ENCODE results near the gene LRWD1. TPM values are rescaled to one million over a fixed set of nuclear protein-coding genes. Genes with fewer than 3 reads are reported as not detected.
"Not testable (repeated sequence)": the region's sequence is repeated elsewhere in the genome, so short reads cannot be mapped to it uniquely, and the experiment has no call there.

The LRWD1 gene
- polyA plus RNA-seq, 2 of the 4 experiments (the other 2 are of a cell fraction), result 10.7 to 28.1 TPM

DNA sequence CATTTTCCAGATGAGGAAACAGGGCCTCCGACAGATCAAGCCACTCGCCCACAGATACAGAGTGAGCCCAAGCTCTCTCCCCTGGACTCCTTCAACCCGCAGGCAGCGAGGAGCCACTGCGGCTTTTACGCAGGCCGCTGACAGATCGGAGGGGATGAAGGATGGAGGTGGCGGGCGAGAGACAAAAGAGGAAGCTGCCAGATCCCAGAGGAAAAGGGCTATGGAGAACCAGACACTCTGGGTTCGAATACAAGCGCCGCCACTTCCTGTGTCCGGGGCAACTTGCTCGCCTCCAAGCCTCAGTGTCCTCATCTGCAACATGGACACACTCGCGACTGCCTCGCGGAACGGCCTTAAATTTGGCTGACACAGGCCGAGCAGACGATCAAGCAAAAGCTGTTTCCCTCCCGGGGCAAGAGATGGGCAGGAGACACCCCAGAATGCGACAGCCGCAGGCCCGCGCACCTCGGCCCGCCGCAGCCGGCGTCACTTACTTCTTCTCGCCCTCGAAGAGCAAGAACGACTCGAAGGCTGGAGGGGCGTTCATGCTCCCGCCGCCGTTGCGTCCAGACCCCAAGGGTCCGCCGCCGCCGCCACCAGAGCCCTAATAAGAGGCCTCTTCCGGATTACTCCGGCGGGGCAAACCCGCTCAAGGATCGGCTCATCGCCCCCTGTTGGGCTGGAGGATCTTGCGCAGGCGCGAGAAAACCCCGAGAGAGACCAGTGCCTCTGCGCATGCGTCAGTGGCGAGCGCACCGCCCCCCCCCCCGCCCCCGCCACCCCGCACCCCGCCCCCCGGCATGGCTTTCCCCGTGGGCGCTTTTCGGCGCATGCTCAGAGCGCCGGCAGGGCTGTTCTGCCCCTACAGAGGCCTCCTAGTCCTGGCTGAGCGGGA is 13.8 kb downstream of the LRWD1 start, which contains the start of gene POLR2J:
TSS of gene POLR2J (minus strand) at position 609 of the 895 bp plus-strand sequence. CDS start at position 547, 62 bp downstream.
- H3K4me1 ChIP-seq, FAIRE-seq, H3K9me3 ChIP-seq, POLR2A ChIA-PET: not testable (repeated sequence)
- H3K27ac ChIP-seq, result peak within 1 kb of the TSS; percentile 55 to 66; a peak in 4 of 6 replicates
- H3K4me3 ChIP-seq, result peak within 1 kb of the TSS; percentile 44
- ATAC-seq (peak; percentile 72 to 88), DNase-seq (ENCODE audit: low read depth in 1 of 2, low spot score in 1 of 2) (peak in 1 of 2 experiments; percentile 86)
- peak within 1 kb of the TSS; percentile 53; the same call in 2 of the 3 replicates for H3K4me2 ChIP-seq
- 0% methylated on average over 9 of the region's 72 CpGs for WGBS (ENCODE audit: missing lambda C conversion rate)
- CTCF ChIA-PET, result interaction anchor here (1.6 kb wide), 1 partner anchor 12 kb away, joined by 6 read pairs; no protein-coding TSS in a partner anchor
- TF ChIP-seq KDM5A (IDR thresholded peaks at IDR 0.05), result peak; percentile 47
- 0 out of 5 replicates have a peak, but pooled peaks of 1 of the 2 experiments have one; percentile 30 for TF ChIP-seq JUN (IDR thresholded peaks at IDR 0.05)
- TF ChIP-seq, protein P1, sequence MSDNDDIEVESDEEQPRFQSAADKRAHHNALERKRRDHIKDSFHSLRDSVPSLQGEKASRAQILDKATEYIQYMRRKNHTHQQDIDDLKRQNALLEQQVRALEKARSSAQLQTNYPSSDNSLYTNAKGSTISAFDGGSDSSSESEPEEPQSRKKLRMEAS (IDR thresholded peaks at IDR 0.05), result 0 out of 2 replicates have a peak, but pooled peaks have one; percentile 26
- TF ChIP-seq CTCF (IDR thresholded peaks at IDR 0.05), result peak; percentile 28; the same call in 1 of the 3 replicates

DNA sequence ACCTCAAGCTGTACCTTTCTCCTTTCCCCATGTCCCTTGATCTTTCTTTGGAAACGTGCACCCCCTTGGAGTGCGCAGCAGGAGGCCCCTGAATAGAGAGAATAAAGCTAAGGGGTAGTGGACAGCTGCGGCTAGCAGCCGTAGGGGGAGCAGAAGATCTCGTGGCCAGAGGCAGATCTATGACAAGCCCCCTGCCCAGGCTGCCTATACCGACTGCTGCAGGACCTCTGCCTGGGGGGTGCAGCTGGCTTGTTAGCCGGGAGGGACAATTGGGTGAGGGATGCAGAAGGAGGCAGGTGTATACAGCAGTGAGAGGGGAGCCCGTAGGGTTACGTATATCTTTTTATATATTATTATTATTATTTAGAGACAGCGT is 14.4 kb downstream of the LRWD1 start:
- H3K27ac ChIP-seq, result peak overlapping the region; percentile 55 to 66; a peak in 2 of 6 replicates
- H3K4me1 ChIP-seq; DNase-seq (ENCODE audit: low read depth in 1 of 2, low spot score in 1 of 2); H3K9me3 ChIP-seq; POLR2A ChIA-PET; FAIRE-seq; H3K4me3 ChIP-seq: not testable (repeated sequence)
- H3K4me2 ChIP-seq, result peak overlapping the region; percentile 53; the same call in 2 of the 3 replicates
- ATAC-seq, result peak; percentile 31 to 50; a peak in 5 of 6 replicates
- CTCF ChIA-PET, result interaction anchor here (1.6 kb wide), 1 partner anchor 12 kb away, joined by 6 read pairs; no protein-coding TSS in a partner anchor
- WGBS (ENCODE audit: missing lambda C conversion rate), result 43% methylated on average over 1 of the region's 10 CpGs

DNA sequence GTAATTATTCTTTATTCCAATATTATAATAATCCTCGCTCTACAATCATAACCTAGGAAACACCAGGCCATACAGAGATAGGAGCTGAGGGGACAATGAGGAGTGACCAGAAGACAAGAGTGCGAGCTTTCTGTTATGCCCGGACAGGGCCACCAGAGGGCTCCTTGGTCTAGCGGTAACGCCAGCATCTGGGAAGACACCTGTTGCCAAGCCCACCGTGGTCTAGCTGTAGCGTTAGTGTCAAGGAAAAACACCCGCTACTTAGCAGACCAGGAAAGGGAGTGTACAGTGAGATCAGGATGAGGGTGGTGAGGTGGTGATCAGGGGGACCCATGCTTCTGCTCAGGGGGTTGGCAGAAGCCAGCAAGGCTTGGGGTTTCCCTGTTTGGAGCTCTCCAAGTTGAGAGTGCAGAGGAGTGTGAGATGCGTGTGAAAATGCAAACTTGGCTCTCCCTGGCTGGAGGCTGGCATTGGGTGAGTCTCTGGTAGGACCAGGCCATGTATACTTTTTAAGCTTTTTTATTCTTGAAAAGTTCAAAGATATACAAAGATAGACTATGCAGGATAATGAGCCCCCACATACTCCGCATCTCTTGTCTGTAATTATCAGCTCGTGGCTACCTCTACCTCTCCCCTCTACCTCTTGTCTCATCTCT is 15.3 kb downstream of the LRWD1 start:
- peak overlapping the region; percentile 44; the same call in 1 of the 3 replicates for H3K4me2 ChIP-seq
- peak in 1 of 2 experiments; percentile 16; a peak in 1 of 6 replicates for ATAC-seq
- H3K27ac ChIP-seq; H3K9me3 ChIP-seq; H3K4me3 ChIP-seq; DNase-seq (ENCODE audit: low read depth in 1 of 2, low spot score in 1 of 2); FAIRE-seq; H3K4me1 ChIP-seq; POLR2A ChIA-PET: not testable (repeated sequence)
- TF ChIP-seq SMC3 (IDR thresholded peaks at IDR 0.05) (peak; percentile 31; the same call in 1 of the 3 replicates), RAD21 (conservative IDR thresholded peaks at IDR 0.05 in 1 of 2, IDR thresholded peaks at IDR 0.05 in 1 of 2) (peak; percentile 44 to 54), CTCF (IDR thresholded peaks at IDR 0.05) (peak; percentile 41)
- under 1% methylated on average over 8 of the region's 11 CpGs for WGBS (ENCODE audit: missing lambda C conversion rate)
- CTCF ChIA-PET, result interaction anchor here (1.6 kb wide), 1 partner anchor 13 kb away, joined by 6 read pairs; no protein-coding TSS in a partner anchor

DNA sequence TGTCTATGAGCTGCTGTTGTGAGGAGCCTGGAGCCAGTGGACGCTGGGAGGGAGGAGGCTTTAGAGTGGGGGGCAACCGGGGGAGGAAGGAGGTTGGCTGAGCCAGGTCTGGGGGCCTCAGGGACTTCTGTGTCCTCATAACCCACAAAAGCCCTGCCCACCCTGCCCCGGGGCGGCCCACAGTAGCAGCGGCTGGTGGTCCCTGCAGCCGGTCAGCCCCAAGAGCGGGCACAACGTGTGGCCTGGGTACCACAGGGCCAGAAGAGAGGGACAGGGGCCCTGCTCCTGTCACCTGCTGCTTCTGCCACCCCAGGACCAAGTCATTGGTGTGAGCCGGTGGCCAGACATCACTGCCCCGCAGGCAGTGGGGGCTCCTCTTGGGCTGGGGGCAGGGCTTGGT is 17.2 kb downstream of the LRWD1 start:
- H3K27ac ChIP-seq; H3K9me3 ChIP-seq; ATAC-seq; CTCF ChIA-PET; H3K4me1 ChIP-seq; FAIRE-seq; H3K4me3 ChIP-seq; DNase-seq (ENCODE audit: low read depth in 1 of 2, low spot score in 1 of 2); POLR2A ChIA-PET; H3K4me2 ChIP-seq: not testable (repeated sequence)
- no CpG with 5 or more reads among the region's 10 CpGs for WGBS (ENCODE audit: missing lambda C conversion rate)

DNA sequence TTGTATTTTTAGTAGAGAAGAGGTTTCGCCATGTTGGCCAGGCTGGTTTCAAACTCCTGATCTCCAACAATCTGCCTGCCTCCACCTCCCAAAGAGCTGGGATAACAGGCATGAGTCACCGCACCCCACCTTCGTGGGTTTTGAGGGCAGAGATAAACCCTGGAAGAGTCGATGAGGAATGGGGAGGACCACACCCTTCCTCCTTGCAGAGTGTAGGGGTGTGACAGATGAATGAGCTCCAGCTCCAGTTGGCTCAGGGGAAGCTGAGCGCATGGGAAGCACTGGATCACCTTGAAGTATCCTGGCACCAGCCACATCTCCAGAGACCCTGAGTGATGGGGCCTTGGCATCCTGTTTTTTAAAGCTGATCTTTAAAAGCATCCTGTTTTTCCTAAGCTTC is 19.5 kb downstream of the LRWD1 start:
- H3K4me1 ChIP-seq; H3K4me2 ChIP-seq; H3K9me3 ChIP-seq; H3K4me3 ChIP-seq; H3K27ac ChIP-seq; DNase-seq (ENCODE audit: low read depth in 1 of 2, low spot score in 1 of 2); FAIRE-seq; CTCF ChIA-PET; POLR2A ChIA-PET: not testable (repeated sequence)
- ATAC-seq, result 0 out of 6 replicates have a peak, but pooled peaks of 1 of the 2 experiments have one; percentile 9
- no CpG with 5 or more reads among the region's 5 CpGs for whole genome bisulfite sequencing (ENCODE audit: missing lambda C conversion rate)

- H3K4me1 ChIP-seq; DNase-seq (ENCODE audit: low read depth in 1 of 2, low spot score in 1 of 2); H3K4me2 ChIP-seq; H3K4me3 ChIP-seq; H3K9me3 ChIP-seq; H3K27ac ChIP-seq; CTCF ChIA-PET; FAIRE-seq; POLR2A ChIA-PET: not testable (repeated sequence)
- WGBS (ENCODE audit: missing lambda C conversion rate), result 81% methylated on average over 3 of the region's 12 CpGs
- peak; percentile 66 to 93 for ATAC-seq
Measured at GRCh38 chr7:102490529-102491075, 25.8 kb downstream of the LRWD1 start.

DNA sequence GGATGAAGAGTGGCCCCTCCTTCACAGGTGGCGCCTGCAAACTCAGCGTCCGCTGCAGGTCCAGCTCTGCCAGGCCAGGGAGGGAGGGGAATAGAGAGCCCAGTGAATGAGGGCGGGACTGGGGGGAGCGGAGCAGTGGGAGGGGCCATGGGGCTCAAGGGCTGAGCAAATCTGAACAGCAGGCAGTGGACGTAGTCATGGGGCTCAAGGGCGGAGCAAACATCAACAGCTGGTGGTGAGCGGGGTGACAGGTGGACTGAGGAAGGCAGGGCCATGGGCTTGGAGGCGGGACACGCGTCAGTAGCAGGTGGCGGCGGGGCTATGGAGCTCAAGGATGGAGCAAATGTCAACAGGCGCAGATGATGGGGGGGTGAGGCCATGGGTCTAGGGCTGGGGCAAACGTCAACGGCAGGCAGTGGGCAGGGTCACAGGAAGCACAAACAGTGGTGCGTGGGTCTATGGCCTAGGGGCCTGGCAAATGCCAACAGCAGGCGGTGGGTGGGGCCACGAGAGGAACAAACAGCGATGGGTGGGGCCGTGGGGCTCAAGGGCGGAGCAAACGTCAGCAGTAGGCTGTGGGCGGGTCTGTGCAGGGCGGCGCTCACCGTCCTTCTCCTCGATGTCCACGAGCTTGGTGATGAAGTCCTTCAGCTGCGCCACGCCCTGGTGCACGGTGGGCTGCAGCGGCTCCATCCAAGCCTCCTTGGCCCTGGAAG is 28.6 kb downstream of the LRWD1 start:
- H3K4me3 ChIP-seq; H3K9me3 ChIP-seq; CTCF ChIA-PET; H3K4me2 ChIP-seq; POLR2A ChIA-PET; H3K27ac ChIP-seq; FAIRE-seq; H3K4me1 ChIP-seq; DNase-seq (ENCODE audit: low read depth in 1 of 2, low spot score in 1 of 2): not testable (repeated sequence)
- ATAC-seq, result peak; percentile 63 to 76
- WGBS (ENCODE audit: missing lambda C conversion rate), result no CpG with 5 or more reads among the region's 33 CpGs
